ENCODE data around the gene NREP. TPM values are rescaled to one million over a fixed set of nuclear protein-coding genes. Genes with fewer than 3 reads are reported as not detected.

Gene NREP
- polyA plus RNA-seq, 1 experiment = 387 TPM

DNA sequence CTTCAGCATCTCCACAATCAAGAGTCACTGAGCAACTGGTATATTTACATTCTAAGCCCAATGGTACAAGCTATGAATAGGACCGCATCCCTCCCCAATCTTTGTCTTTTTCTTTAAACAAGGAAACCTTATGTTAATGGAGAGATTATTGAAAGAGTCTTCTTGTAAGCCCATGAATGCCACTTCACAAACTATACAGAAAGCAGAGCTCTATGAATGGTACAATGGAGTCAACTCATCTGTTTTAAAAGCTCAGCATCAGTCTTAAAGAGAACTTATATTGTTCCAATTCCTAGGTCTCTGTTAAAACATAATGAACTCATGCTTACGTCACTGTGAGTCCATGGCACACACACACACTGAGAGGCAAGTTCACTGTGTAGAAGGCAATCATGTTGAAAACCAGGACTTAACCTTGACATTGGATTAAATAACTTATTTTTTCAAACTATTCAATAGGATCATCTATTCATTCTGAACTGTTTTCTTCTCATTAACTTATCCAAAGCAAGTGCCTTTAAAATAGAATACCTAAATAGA lies 4.5 kb downstream of the NREP start:
- H3K27me3 ChIP-seq (ENCODE audit: control insufficient read depth, insufficient read depth, low read length) = no peaks in the 10 kb centered on the region
- peaks cover 5% of the 10 kb centered on the region for H3K36me3 ChIP-seq (ENCODE audit: control insufficient read depth, insufficient read depth, low read length)
- ChIA-PET CTCF (interaction anchor here (0.6 kb wide), 1 partner anchor 18 kb away, joined by 3 read pairs; no protein-coding TSS in a partner anchor), POLR2A (interaction anchor here (0.6 kb wide), 1 partner anchor 17 kb away, joined by 3 read pairs; no protein-coding TSS in a partner anchor)
- no peak overlapping the region for H3K4me3 ChIP-seq (ENCODE audit: low read depth, low read length)
- no peak for TF ChIP-seq CTCF (IDR thresholded peaks at IDR 0.05; ENCODE audit: insufficient read depth, low read depth, low read length)
- DNase-seq (ENCODE audit: low read depth) = no peak

GRCh38 chr5:111749303-111750026 lies 7.5 kb downstream of the NREP start:
- H3K36me3 ChIP-seq (ENCODE audit: control insufficient read depth, insufficient read depth, low read length) = peaks cover 5% of the 10 kb centered on the region
- POLR2A ChIA-PET = interaction anchor here (0.6 to 1.3 kb wide), 5 partner anchors 9 to 1239 kb away, joined by 3 to 5 read pairs (median 4); no protein-coding TSS in a partner anchor
- TF ChIP-seq CTCF (IDR thresholded peaks at IDR 0.05; ENCODE audit: insufficient read depth, low read depth, low read length) = no peak
- H3K4me3 ChIP-seq (ENCODE audit: low read depth, low read length) = no peak overlapping the region
- H3K27me3 ChIP-seq (ENCODE audit: control insufficient read depth, insufficient read depth, low read length) = no peaks in the 10 kb centered on the region
- CTCF ChIA-PET = interaction anchor here (0.6 to 1.3 kb wide), 5 partner anchors 106 to 413 kb away, joined by 3 to 5 read pairs (median 3); no protein-coding TSS in a partner anchor
- DNase-seq (ENCODE audit: low read depth) = no peak

DNA sequence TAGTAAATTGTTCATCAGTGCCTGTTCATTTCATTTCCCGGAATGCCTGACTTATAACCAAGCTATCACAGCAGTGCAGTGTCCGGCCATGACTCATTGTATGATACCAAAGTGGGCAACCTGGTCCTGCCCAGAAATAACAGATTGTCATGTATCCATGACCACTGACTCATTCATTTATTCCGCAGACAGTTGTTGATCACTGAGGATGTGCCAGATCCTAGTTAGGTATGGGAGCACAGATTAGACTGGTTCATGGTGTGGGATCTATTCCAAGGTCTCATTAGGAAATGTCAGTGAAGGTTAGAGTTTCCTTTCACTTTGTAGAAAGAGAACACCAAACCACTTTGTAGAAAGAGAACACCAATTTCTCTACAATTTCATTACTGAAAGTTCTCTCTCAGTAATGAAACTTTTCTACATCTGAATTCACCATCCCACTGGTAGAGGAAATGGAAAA lies 8.7 kb downstream of the NREP start:
- DNase-seq (ENCODE audit: low read depth) = peak; percentile 62
- no peak for TF ChIP-seq CTCF (IDR thresholded peaks at IDR 0.05; ENCODE audit: insufficient read depth, low read depth, low read length)
- ChIA-PET POLR2A (interaction anchor here (0.6 kb wide), 2 partner anchors 10 to 198 kb away, joined by 4 to 5 read pairs; no protein-coding TSS in a partner anchor), CTCF (interaction anchor here (0.6 to 1.7 kb wide), 3 partner anchors 109 to 198 kb away, joined by 3 to 5 read pairs (median 3); no protein-coding TSS in a partner anchor)
- H3K36me3 ChIP-seq (ENCODE audit: control insufficient read depth, insufficient read depth, low read length) = peaks cover 5% of the 10 kb centered on the region
- no peak overlapping the region for H3K4me3 ChIP-seq (ENCODE audit: low read depth, low read length)
- H3K27me3 ChIP-seq (ENCODE audit: control insufficient read depth, insufficient read depth, low read length) = no peaks in the 10 kb centered on the region

GRCh38 chr5:111747337-111747736 lies 9.7 kb downstream of the NREP start:
- no peak overlapping the region for H3K4me3 ChIP-seq (ENCODE audit: low read depth, low read length)

More at GRCh38 chr5:111747337-111747736, 9.7 kb downstream of the NREP start:
- DNase-seq (ENCODE audit: low read depth) = no peak
- TF ChIP-seq CTCF (IDR thresholded peaks at IDR 0.05; ENCODE audit: insufficient read depth, low read depth, low read length) = no peak
- Histone ChIP-seq H3K36me3 (ENCODE audit: control insufficient read depth, insufficient read depth, low read length) (peaks cover 5% of the 10 kb centered on the region), H3K27me3 (ENCODE audit: control insufficient read depth, insufficient read depth, low read length) (no peaks in the 10 kb centered on the region)
- POLR2A ChIA-PET = no interaction called here
- CTCF ChIA-PET = interaction anchor here (1.4 to 1.7 kb wide), 2 partner anchors 110 to 197 kb away, joined by 3 to 5 read pairs; no protein-coding TSS in a partner anchor
